GM12878 (cell line): ENCODE data around the gene DPH7. TPM values are rescaled to one million over a fixed set of nuclear protein-coding genes. Genes with fewer than 3 reads are reported as not detected.

ENCODE experiments used
- EZH2 ChIP-seq: IDR thresholded peaks from 2 replicates; pipeline ENCODE4 v1.6.1; 2012; ENCODE audit warnings: low read depth, mild to moderate bottlenecking, control low read depth, inconsistent platforms, low read length, borderline replicate concordance; ENCODE audit not compliant: control insufficient read depth
- HDGF ChIP-seq: fragments of 450-650 bp; IDR thresholded peaks from 2 replicates; pipeline ENCODE4 v1.6.1; 2016; ENCODE audit warnings: antibody characterized with exemption
- polyA plus RNA-seq, 11 experiments: library from polyadenylated mRNA; depleted of rRNA in 4 of 11; unstranded in 6 of 11; stranded (reverse) in 5 of 11; fragments of >200 nt; fragmentation: Nextera tagmentation in 4 of 11; fragmentation: Illumina TruSeq in 1 of 11; extraction: Ambion mirVana in 4 of 11; extraction: Trizol in 1 of 11; gene quantifications; 1 replicate in 1 of 11; 2 replicates in 10 of 11; pipeline versions ENCODE4 v1.2.1 to v1.2.3, GENCODE V29; 2011 to 2016; ENCODE audit warnings: inconsistent platforms in 2 of 11, missing spikeins in 2 of 11, low read depth in 1 of 11
- total RNA-seq, 4 experiments: library from RNA; depleted of rRNA in 3 of 4; stranded (reverse); fragments of >200 nt in 3 of 4; fragmentation: Illumina TruSeq in 1 of 4; extraction: Trizol in 1 of 4; gene quantifications; 2 replicates each; pipeline versions ENCODE4 v1.2.1 to v1.2.3, GENCODE V29; 2013 to 2021
- TF ChIP-seq, protein P1 (sequence below): IDR thresholded peaks from 2 replicates; pipeline ENCODE4 v1.6.1; 2012; ENCODE audit warnings: improper control_type of control experiment, low read depth, low read length; ENCODE audit not compliant: insufficient replicate concordance

DPH7 gene
- total and polyA plus RNA-seq, 10 of the 15 experiments (the other 5 are each of a cell fraction or from before 2014, with no cell fraction given): 8.7 to 40.0 (median 28.1) TPM

DNA sequence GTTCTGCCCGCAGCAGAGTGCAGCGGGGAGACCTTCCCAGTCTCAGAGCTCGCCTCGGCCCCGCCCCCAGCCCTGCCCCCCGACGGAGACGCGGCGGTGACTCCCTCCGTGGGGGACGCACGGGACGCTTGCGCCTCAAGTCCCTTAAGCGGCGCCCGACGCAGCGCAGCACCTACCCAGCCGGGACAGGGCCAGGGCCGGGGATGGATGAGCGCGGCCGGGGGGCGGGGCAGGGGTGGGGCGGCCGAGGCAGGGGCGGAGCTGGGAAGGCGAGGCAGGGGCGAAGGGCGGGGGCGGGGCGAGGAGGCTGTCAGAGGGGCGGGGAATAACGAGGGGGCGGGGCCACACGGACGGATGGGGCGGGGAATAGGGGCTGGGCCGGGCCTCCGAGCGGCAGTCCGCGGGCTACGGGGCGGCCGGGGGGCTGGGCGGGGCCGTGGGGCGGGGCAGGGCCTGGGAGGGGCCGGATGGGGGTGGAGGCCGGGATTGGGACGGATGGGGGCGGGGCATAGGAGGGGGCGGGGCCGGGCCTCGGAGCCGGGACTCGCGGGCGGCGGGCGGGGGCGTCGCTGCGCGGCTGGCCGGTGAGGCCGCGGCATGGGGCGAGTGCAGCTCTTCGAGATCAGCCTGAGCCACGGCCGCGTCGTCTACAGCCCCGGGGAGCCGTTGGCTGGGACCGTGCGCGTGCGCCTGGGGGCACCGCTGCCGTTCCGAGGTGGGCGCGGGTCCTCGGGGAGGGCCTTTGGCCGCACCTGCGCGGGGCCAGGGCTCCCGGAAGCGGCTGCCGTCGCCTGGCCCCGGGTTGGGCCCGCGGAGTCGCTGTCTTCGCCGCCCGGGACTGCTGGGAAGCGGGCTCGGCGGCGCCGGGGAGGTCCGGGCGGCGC is 26.6 kb upstream of the DPH7 start, which contains the start of gene ARRDC1 (continued):
- TF ChIP-seq, protein P1, sequence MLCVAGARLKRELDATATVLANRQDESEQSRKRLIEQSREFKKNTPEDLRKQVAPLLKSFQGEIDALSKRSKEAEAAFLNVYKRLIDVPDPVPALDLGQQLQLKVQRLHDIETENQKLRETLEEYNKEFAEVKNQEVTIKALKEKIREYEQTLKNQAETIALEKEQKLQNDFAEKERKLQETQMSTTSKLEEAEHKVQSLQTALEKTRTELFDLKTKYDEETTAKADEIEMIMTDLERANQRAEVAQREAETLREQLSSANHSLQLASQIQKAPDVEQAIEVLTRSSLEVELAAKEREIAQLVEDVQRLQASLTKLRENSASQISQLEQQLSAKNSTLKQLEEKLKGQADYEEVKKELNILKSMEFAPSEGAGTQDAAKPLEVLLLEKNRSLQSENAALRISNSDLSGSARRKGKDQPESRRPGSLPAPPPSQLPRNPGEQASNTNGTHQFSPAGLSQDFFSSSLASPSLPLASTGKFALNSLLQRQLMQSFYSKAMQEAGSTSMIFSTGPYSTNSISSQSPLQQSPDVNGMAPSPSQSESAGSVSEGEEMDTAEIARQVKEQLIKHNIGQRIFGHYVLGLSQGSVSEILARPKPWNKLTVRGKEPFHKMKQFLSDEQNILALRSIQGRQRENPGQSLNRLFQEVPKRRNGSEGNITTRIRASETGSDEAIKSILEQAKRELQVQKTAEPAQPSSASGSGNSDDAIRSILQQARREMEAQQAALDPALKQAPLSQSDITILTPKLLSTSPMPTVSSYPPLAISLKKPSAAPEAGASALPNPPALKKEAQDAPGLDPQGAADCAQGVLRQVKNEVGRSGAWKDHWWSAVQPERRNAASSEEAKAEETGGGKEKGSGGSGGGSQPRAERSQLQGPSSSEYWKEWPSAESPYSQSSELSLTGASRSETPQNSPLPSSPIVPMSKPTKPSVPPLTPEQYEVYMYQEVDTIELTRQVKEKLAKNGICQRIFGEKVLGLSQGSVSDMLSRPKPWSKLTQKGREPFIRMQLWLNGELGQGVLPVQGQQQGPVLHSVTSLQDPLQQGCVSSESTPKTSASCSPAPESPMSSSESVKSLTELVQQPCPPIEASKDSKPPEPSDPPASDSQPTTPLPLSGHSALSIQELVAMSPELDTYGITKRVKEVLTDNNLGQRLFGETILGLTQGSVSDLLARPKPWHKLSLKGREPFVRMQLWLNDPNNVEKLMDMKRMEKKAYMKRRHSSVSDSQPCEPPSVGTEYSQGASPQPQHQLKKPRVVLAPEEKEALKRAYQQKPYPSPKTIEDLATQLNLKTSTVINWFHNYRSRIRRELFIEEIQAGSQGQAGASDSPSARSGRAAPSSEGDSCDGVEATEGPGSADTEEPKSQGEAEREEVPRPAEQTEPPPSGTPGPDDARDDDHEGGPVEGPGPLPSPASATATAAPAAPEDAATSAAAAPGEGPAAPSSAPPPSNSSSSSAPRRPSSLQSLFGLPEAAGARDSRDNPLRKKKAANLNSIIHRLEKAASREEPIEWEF: no peak
- TF ChIP-seq HDGF (no peak), EZH2 (no peak)
